ENCODE results near the gene C8B.

DNA sequence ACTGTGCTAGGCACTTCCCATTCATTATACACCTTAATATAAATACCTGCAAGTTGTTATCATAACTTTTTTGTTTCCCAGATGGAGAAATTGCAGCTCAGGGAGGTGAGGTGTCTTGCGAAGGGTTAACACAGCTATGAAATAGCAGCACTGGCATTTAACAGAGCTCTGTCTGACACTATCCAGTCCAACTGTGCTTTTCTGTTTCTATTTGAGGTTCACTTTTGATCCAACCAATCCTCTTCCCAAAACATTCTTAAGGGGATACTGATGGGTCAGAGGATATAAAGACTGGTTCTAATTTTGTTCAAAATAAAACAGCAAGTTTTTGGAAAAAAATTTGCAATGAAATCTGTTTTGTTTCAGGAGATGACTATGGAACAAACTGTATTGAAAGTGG is 46.5 kb upstream of the C8B start:
- TF ChIP-seq, protein P1, sequence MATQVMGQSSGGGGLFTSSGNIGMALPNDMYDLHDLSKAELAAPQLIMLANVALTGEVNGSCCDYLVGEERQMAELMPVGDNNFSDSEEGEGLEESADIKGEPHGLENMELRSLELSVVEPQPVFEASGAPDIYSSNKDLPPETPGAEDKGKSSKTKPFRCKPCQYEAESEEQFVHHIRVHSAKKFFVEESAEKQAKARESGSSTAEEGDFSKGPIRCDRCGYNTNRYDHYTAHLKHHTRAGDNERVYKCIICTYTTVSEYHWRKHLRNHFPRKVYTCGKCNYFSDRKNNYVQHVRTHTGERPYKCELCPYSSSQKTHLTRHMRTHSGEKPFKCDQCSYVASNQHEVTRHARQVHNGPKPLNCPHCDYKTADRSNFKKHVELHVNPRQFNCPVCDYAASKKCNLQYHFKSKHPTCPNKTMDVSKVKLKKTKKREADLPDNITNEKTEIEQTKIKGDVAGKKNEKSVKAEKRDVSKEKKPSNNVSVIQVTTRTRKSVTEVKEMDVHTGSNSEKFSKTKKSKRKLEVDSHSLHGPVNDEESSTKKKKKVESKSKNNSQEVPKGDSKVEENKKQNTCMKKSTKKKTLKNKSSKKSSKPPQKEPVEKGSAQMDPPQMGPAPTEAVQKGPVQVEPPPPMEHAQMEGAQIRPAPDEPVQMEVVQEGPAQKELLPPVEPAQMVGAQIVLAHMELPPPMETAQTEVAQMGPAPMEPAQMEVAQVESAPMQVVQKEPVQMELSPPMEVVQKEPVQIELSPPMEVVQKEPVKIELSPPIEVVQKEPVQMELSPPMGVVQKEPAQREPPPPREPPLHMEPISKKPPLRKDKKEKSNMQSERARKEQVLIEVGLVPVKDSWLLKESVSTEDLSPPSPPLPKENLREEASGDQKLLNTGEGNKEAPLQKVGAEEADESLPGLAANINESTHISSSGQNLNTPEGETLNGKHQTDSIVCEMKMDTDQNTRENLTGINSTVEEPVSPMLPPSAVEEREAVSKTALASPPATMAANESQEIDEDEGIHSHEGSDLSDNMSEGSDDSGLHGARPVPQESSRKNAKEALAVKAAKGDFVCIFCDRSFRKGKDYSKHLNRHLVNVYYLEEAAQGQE (IDR thresholded peaks at IDR 0.05; ENCODE audit: insufficient read depth in 1 of 2, low read depth in 2 of 2, low read length in 2 of 2) = no peak
- no peak for TF ChIP-seq TAF1 (IDR thresholded peaks at IDR 0.05; ENCODE audit: borderline replicate concordance, insufficient read depth, low read length)
- no peak for TF ChIP-seq POLR2AphosphoS5 (IDR thresholded peaks at IDR 0.05; ENCODE audit: low read depth, low read length)
- no peak for TF ChIP-seq SIN3A (IDR thresholded peaks at IDR 0.05; ENCODE audit: borderline replicate concordance, insufficient read depth, low read length)
- TF ChIP-seq FOXP2 (optimal IDR thresholded peaks at IDR 0.05; ENCODE audit: borderline replicate concordance, extremely low read depth, extremely low read length, insufficient read depth) = no peak
